ENCODE results near the gene EWSR1. TPM values are rescaled to one million over a fixed set of nuclear protein-coding genes. Genes with fewer than 3 reads are reported as not detected.
"Not testable (repeated sequence)": the region's sequence is repeated elsewhere in the genome, so short reads cannot be mapped to it uniquely, and the experiment has no call there.

Gene EWSR1
- total RNA-seq, 1 experiment from 2014 or later: 462 TPM

DNA sequence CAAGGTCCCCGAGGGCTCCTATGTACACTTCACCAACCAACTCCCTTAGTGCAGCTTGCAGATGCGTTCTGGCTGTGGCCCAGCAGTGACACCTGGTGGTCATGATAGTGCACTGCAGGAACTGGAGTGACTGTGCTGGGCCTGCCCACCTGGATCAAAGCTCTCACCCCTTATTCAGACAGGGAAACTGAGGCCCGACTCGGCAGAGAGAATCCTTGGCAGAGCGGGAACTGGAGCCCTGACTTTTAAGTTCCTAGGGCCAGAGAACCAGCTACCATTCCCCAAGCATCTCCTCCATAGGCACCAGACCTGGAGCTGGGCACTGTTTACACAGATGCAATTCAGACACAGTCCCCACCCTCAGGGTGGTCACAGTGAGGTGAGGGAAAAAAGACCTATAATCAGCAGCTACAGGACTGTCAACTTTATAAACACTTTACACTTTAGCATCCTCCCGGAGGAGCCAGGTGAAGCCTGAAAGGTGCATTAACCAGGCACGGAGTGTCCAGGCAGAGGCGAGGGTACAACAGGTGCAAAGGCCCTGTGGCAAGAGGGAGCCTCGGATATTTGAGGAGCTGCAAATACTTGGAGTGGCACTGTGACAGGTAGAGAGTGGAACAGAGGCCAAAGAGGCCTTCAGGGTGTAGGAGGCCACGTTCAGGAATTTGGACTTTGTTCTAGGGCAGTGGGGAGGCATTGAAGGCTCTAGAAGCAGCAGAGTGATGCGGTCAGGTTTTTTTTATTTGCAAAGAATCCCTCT lies 22.3 kb upstream of the EWSR1 start:
- Histone ChIP-seq H3K27me3 (ENCODE audit: insufficient read depth, low read length) (no peaks in the 10 kb centered on the region), H3K23ac (ENCODE audit: insufficient read length, low read depth, low read length) (no peak overlapping the region), H3K14ac (ENCODE audit: insufficient read depth, low read length) (no peak overlapping the region), H3K27ac (ENCODE audit: insufficient read length, low read depth, low read length) (no peak overlapping the region), H3K23me2 (ENCODE audit: insufficient read length, low read depth, low read length, poor library complexity, severe bottlenecking) (no peaks in the 10 kb centered on the region), H2BK15ac (ENCODE audit: low read depth, low read length) (no peak overlapping the region), H3K4me2 (ENCODE audit: insufficient read depth, insufficient read length, low read length) (no peak overlapping the region), H3K79me1 (ENCODE audit: insufficient read depth, low read depth, low read length, poor library complexity, severe bottlenecking) (no peaks in the 10 kb centered on the region), H4K91ac (ENCODE audit: insufficient read length, low read depth, low read length) (no peak overlapping the region), H3T11ph (ENCODE audit: low read length) (no peak overlapping the region), H2BK12ac (ENCODE audit: insufficient read length, low read depth, low read length) (no peak overlapping the region), H3K9me3 (ENCODE audit: control insufficient read depth, low read depth, low read length) (no peaks in the 10 kb centered on the region), H2AK5ac (ENCODE audit: insufficient read length, low read length) (no peak overlapping the region), H2BK20ac (ENCODE audit: low read depth, low read length, poor library complexity, severe bottlenecking) (no peak overlapping the region), H3K4ac (ENCODE audit: low read depth, low read length) (no peak overlapping the region), H3K18ac (ENCODE audit: insufficient read length, low read depth, low read length) (no peak overlapping the region), H3K79me2 (ENCODE audit: insufficient read depth, low read length) (no peaks in the 10 kb centered on the region), H4K5ac (ENCODE audit: insufficient read length, low read depth, low read length) (no peak overlapping the region), H2BK5ac (ENCODE audit: insufficient read length, low read length) (no peak overlapping the region), H2BK120ac (ENCODE audit: low read depth, low read length, poor library complexity, severe bottlenecking) (no peak overlapping the region), H3K56ac (ENCODE audit: insufficient read length, low read depth, low read length) (no peak overlapping the region), H3K4me1 (ENCODE audit: insufficient read depth, low read length) (no peaks in the 10 kb centered on the region), H2AFZ (ENCODE audit: low read length) (no peak overlapping the region), H4K20me1 (ENCODE audit: control insufficient read depth, insufficient read depth, insufficient read length) (no peaks in the 10 kb centered on the region), H4K8ac (replicated peaks; ENCODE audit: insufficient read length, low read depth, low read length) (no peak overlapping the region), H3K9ac (ENCODE audit: extremely low read depth, insufficient read length, low read length) (no peak overlapping the region)
- Mint-ChIP-seq H3K27ac (no peak overlapping the region), H3K9me3 (peaks cover 18 to 20% of the 10 kb centered on the region in 2 experiments), H3K4me3 (no peak overlapping the region; a peak in 1 of 5 replicates), H3K27me3 (ENCODE audit: low read depth) (peaks cover 13% of the 10 kb centered on the region), H3K36me3 (ENCODE audit: insufficient read depth in 1 of 3, low read depth in 3 of 3) (peaks cover 7 to 31% (median 9%) of the 10 kb centered on the region in 3 experiments), H3K4me1 (peaks cover 4 to 10% of the 10 kb centered on the region in 2 experiments)
- WGBS (ENCODE audit: extremely low coverage, insufficient read length, low lambda C conversion rate): no CpG with 5 or more reads among the region's 11 CpGs
- DNase-seq: peak; percentile 75
- TF ChIP-seq, protein P1, sequence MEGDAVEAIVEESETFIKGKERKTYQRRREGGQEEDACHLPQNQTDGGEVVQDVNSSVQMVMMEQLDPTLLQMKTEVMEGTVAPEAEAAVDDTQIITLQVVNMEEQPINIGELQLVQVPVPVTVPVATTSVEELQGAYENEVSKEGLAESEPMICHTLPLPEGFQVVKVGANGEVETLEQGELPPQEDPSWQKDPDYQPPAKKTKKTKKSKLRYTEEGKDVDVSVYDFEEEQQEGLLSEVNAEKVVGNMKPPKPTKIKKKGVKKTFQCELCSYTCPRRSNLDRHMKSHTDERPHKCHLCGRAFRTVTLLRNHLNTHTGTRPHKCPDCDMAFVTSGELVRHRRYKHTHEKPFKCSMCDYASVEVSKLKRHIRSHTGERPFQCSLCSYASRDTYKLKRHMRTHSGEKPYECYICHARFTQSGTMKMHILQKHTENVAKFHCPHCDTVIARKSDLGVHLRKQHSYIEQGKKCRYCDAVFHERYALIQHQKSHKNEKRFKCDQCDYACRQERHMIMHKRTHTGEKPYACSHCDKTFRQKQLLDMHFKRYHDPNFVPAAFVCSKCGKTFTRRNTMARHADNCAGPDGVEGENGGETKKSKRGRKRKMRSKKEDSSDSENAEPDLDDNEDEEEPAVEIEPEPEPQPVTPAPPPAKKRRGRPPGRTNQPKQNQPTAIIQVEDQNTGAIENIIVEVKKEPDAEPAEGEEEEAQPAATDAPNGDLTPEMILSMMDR (conservative IDR thresholded peaks at IDR 0.05): peak; percentile 97

DNA sequence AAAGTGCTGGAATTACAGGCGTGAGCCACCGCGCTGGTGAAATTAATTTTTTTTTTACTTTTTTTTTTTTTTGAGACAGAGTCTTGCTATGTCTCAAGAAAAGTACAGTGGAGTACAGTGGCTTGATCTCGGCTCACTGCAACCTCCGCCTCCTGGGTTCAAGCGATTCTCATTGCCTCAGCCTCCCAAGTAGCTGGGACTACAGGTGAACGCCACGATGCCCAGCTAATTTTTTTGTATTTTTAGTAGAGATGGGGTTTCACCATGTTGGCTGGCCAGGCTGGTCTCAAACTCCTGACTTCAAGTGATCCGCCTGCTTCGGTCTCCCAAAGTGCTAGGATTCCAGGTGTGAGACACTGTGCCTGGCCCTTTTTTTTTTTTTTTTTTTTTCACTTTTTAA lies 20.2 kb upstream of the EWSR1 start:
- not testable (repeated sequence) for H3K4me3 Mint-ChIP-seq; H3K27ac Mint-ChIP-seq; H4K91ac ChIP-seq (ENCODE audit: insufficient read length, low read depth, low read length); H3K14ac ChIP-seq (ENCODE audit: insufficient read depth, low read length); H3K79me1 ChIP-seq (ENCODE audit: insufficient read depth, low read depth, low read length, poor library complexity, severe bottlenecking); H3K9me3 ChIP-seq (ENCODE audit: control insufficient read depth, low read depth, low read length); H2BK12ac ChIP-seq (ENCODE audit: insufficient read length, low read depth, low read length); H3K4ac ChIP-seq (ENCODE audit: low read depth, low read length); H4K20me1 ChIP-seq (ENCODE audit: control insufficient read depth, insufficient read depth, insufficient read length); H3K23me2 ChIP-seq (ENCODE audit: insufficient read length, low read depth, low read length, poor library complexity, severe bottlenecking); H3K27ac ChIP-seq (ENCODE audit: insufficient read length, low read depth, low read length); H3K4me2 ChIP-seq (ENCODE audit: insufficient read depth, insufficient read length, low read length); H3K18ac ChIP-seq (ENCODE audit: insufficient read length, low read depth, low read length); H3K56ac ChIP-seq (ENCODE audit: insufficient read length, low read depth, low read length); H3T11ph ChIP-seq (ENCODE audit: low read length); H3K4me1 ChIP-seq (ENCODE audit: insufficient read depth, low read length); H2BK20ac ChIP-seq (ENCODE audit: low read depth, low read length, poor library complexity, severe bottlenecking); H3K27me3 ChIP-seq (ENCODE audit: insufficient read depth, low read length); H3K9me3 Mint-ChIP-seq; H2AK5ac ChIP-seq (ENCODE audit: insufficient read length, low read length); H3K79me2 ChIP-seq (ENCODE audit: insufficient read depth, low read length); H2BK5ac ChIP-seq (ENCODE audit: insufficient read length, low read length); H3K23ac ChIP-seq (ENCODE audit: insufficient read length, low read depth, low read length); H3K9ac ChIP-seq (ENCODE audit: extremely low read depth, insufficient read length, low read length); H4K8ac ChIP-seq (replicated peaks; ENCODE audit: insufficient read length, low read depth, low read length); DNase-seq; H4K5ac ChIP-seq (ENCODE audit: insufficient read length, low read depth, low read length); H3K4me1 Mint-ChIP-seq; H2AFZ ChIP-seq (ENCODE audit: low read length); H2BK15ac ChIP-seq (ENCODE audit: low read depth, low read length); H2BK120ac ChIP-seq (ENCODE audit: low read depth, low read length, poor library complexity, severe bottlenecking)
- no CpG with 5 or more reads among the region's 10 CpGs for WGBS (ENCODE audit: extremely low coverage, insufficient read length, low lambda C conversion rate)
- Mint-ChIP-seq H3K36me3 (ENCODE audit: insufficient read depth in 1 of 3, low read depth in 3 of 3) (peaks cover 0 to 11% (median 0%) of the 10 kb centered on the region in 3 experiments; a peak in 3 of 7 replicates), H3K27me3 (ENCODE audit: low read depth) (peaks cover 14% of the 10 kb centered on the region)
